GM12864 (cell line): ENCODE data around the gene CEACAM5.

Experiments
- DNase-seq: peaks from one replicate; pipeline ENCODE4 v3.0.0-alpha.2; 2011; ENCODE audit warnings: low read depth
- H3K4me3 ChIP-seq: 2 replicates; pipeline ENCODE4 v1.5.1; 2011; ENCODE audit warnings: mild to moderate bottlenecking, low read depth, low read length, control low read depth
- CTCF ChIP-seq: IDR thresholded peaks from 2 replicates; pipeline ENCODE4 v1.5.1; 2011; ENCODE audit warnings: low read depth, mild to moderate bottlenecking, moderate library complexity, low read length, control low read depth, inconsistent platforms; ENCODE audit errors: missing control alignments

Gene CEACAM5

GRCh38 chr19:41708481-41708880 is at the start of gene CEACAM5:
CEACAM5 (plus strand) TSS chr19:41708626; CDS start chr19:41708732, 106 bp downstream.
- no peak for DNase-seq
- no peak within 1 kb of the TSS for H3K4me3 ChIP-seq
- no peak for TF ChIP-seq CTCF

GRCh38 chr19:41666075-41666474 is 42.4 kb upstream of the CEACAM5 start:
- H3K4me3 ChIP-seq, result no peak overlapping the region
- DNase-seq, result no peak
- no peak for TF ChIP-seq CTCF

GRCh38 chr19:41668315-41668714 is 40.1 kb upstream of the CEACAM5 start:
- DNase-seq, result no peak
- H3K4me3 ChIP-seq, result no peak overlapping the region
- no peak for TF ChIP-seq CTCF

GRCh38 chr19:41670755-41671154 is 37.7 kb upstream of the CEACAM5 start:
- no peak overlapping the region for H3K4me3 ChIP-seq
- DNase-seq, result no peak
- TF ChIP-seq CTCF, result no peak

GRCh38 chr19:41671486-41671885 is 36.9 kb upstream of the CEACAM5 start:
- no peak for DNase-seq
- no peak overlapping the region for H3K4me3 ChIP-seq
- TF ChIP-seq CTCF, result no peak

GRCh38 chr19:41682437-41682836 is 26.0 kb upstream of the CEACAM5 start:
- H3K4me3 ChIP-seq, result no peak overlapping the region
- DNase-seq, result no peak
- no peak for TF ChIP-seq CTCF

GRCh38 chr19:41687419-41687818 is 21.0 kb upstream of the CEACAM5 start:
- no peak for TF ChIP-seq CTCF
- H3K4me3 ChIP-seq, result no peak overlapping the region
- DNase-seq, result no peak
